ENCODE measurements around the gene USP11.

The USP11 gene

GRCh38 chrX:47232803-47233332 is at the start of gene USP11:
TSS of gene USP11 (plus strand) at chrX:47233009. CDS start at chrX:47233044, 35 bp downstream.
- peak; percentile 51 for DNase-seq

- DNase-seq = no peak
Observed at GRCh38 chrX:47184486-47184885, 48.3 kb upstream of the USP11 start.

- no peak for DNase-seq
Observed at GRCh38 chrX:47185241-47185640, 47.6 kb upstream of the USP11 start.

- DNase-seq = no peak
Observed at GRCh38 chrX:47186096-47186740, 46.6 kb upstream of the USP11 start.

GRCh38 chrX:47187106-47187677 is 45.6 kb upstream of the USP11 start:
- DNase-seq = no peak

- no peak for DNase-seq
Observed at GRCh38 chrX:47189906-47190305, 42.9 kb upstream of the USP11 start.

- peak; percentile 95 for DNase-seq
Observed at GRCh38 chrX:47190445-47191269, 42.2 kb upstream of the USP11 start.

- peak; percentile 76 for DNase-seq
Observed at GRCh38 chrX:47191331-47191730, 41.5 kb upstream of the USP11 start.

GRCh38 chrX:47191806-47192401 is 40.9 kb upstream of the USP11 start:
- DNase-seq = no peak

GRCh38 chrX:47193475-47194193 is 39.2 kb upstream of the USP11 start, which contains the start of gene UBA1:
TSS of gene UBA1 (plus strand) at chrX:47193829. CDS start at chrX:47198803, 4,974 bp downstream.
- DNase-seq = peak; percentile 95

GRCh38 chrX:47194194-47194787 is 38.5 kb upstream of the USP11 start:
- DNase-seq = no peak

GRCh38 chrX:47196098-47196497 is 36.7 kb upstream of the USP11 start:
- DNase-seq = no peak

- no peak for DNase-seq
Observed at GRCh38 chrX:47197526-47197925, 35.3 kb upstream of the USP11 start.

- no peak for DNase-seq
Observed at GRCh38 chrX:47198026-47198686, 34.7 kb upstream of the USP11 start.

GRCh38 chrX:47198687-47199080 is 34.1 kb upstream of the USP11 start:
- DNase-seq = no peak

- DNase-seq = no peak
Observed at GRCh38 chrX:47199286-47199685, 33.5 kb upstream of the USP11 start.

GRCh38 chrX:47200385-47201150 is 32.2 kb upstream of the USP11 start:
- DNase-seq = no peak

- no peak for DNase-seq
Observed at GRCh38 chrX:47201345-47201944, 31.4 kb upstream of the USP11 start.

- DNase-seq = no peak
Observed at GRCh38 chrX:47202316-47202715, 30.5 kb upstream of the USP11 start.

GRCh38 chrX:47202877-47203276 is 29.9 kb upstream of the USP11 start:
- no peak for DNase-seq
